GM23248 (cell line): ENCODE data around the gene QRICH2. TPM values are rescaled to one million over a fixed set of nuclear protein-coding genes. Genes with fewer than 3 reads are reported as not detected.

ENCODE experiments used
- DNase-seq: peaks from one replicate; pipeline ENCODE4 v3.0.0-alpha.2; 2015
- H2AFZ ChIP-seq: fragments of 200-600 bp; sonication (generic); 2 replicates; pipeline ENCODE4 v1.6.1; 2016; ENCODE audit warnings: antibody characterized with exemption
- H3F3A ChIP-seq: fragments of 200-600 bp; sonication (generic); 2 replicates; pipeline ENCODE4 v1.6.1; 2016; ENCODE audit warnings: mild to moderate bottlenecking, antibody characterized with exemption, mixed run types; ENCODE audit not compliant: insufficient read depth
- H3K27ac ChIP-seq: fragments of 200-600 bp; sonication (generic); 2 replicates; pipeline ENCODE4 v1.5.1; 2016; ENCODE audit warnings: mild to moderate bottlenecking
- H3K27me3 ChIP-seq: fragments of 200-600 bp; sonication (generic); replicated peaks from 2 replicates; pipeline ENCODE4 v1.6.1; 2016; ENCODE audit warnings: mild to moderate bottlenecking; ENCODE audit not compliant: insufficient read depth
- H3K36me3 ChIP-seq: fragments of 200-600 bp; sonication (generic); 2 replicates; pipeline ENCODE4 v1.6.1; 2016; ENCODE audit warnings: low read depth, mild to moderate bottlenecking
- H3K4me1 ChIP-seq: fragments of 200-600 bp; sonication (generic); 2 replicates; pipeline ENCODE4 v1.6.1; 2016; ENCODE audit warnings: mild to moderate bottlenecking; ENCODE audit not compliant: insufficient read depth
- H3K4me2 ChIP-seq: fragments of 200-600 bp; sonication (generic); one replicate; pipeline ENCODE4 v1.6.1; 2016; ENCODE audit warnings: mild to moderate bottlenecking; ENCODE audit not compliant: unreplicated experiment
- H3K4me3 ChIP-seq: fragments of 200-600 bp; sonication (generic); 2 replicates; pipeline ENCODE4 v1.5.1; 2016; ENCODE audit warnings: mild to moderate bottlenecking
- H3K79me2 ChIP-seq: fragments of 200-600 bp; sonication (generic); 2 replicates; pipeline ENCODE4 v1.6.1; 2016; ENCODE audit warnings: mild to moderate bottlenecking; ENCODE audit not compliant: insufficient read depth
- H3K9ac ChIP-seq: fragments of 200-600 bp; sonication (generic); 2 replicates; pipeline ENCODE4 v1.6.1; 2016; ENCODE audit warnings: mild to moderate bottlenecking
- H3K9me2 ChIP-seq: fragments of 200-600 bp; sonication (generic); 2 replicates; pipeline ENCODE4 v1.6.1; 2016; ENCODE audit warnings: mixed run types, mild to moderate bottlenecking, moderate library complexity; ENCODE audit not compliant: insufficient read depth
- H3K9me3 ChIP-seq: fragments of 200-600 bp; sonication (generic); one replicate; pipeline ENCODE4 v1.6.1; 2017; ENCODE audit warnings: low read depth
- H4K20me1 ChIP-seq: fragments of 200-600 bp; sonication (generic); 2 replicates; pipeline ENCODE4 v1.6.0; 2016; ENCODE audit not compliant: insufficient read depth
- EZH2 ChIP-seq: fragments of 200-600 bp; sonication (generic); IDR thresholded peaks from 2 replicates; pipeline ENCODE4 v1.6.1; 2018; ENCODE audit warnings: antibody characterized with exemption, mild to moderate bottlenecking; ENCODE audit not compliant: insufficient read depth, poor library complexity, severe bottlenecking
- EZH2phosphoT487 ChIP-seq: fragments of 200-600 bp; sonication (generic); IDR thresholded peaks from 2 replicates; pipeline ENCODE4 v1.6.1; 2018; ENCODE audit warnings: antibody characterized with exemption, moderate library complexity, mild to moderate bottlenecking, low read depth; ENCODE audit not compliant: insufficient read depth
- WGBS, 2 experiments: methylation state at CpG; one replicate each; pipeline ENCODE4 v1.1.6; 2015 to 2017; ENCODE audit warnings: low lambda C conversion rate in 2 of 2, low coverage in 1 of 2; ENCODE audit errors: missing lambda C conversion rate in 2 of 2; 5-methylcytosine and 5-hydroxymethylcytosine counted together
- in situ Hi-C: fragments of 300-500 bp; cut with MboI; formaldehyde crosslinking; loops from 2 replicates; pipeline ENCODE4 v1.15.0; 2020
- polyA plus RNA-seq: library from polyadenylated mRNA; unstranded; fragments of >200 nt; fragmentation: Nextera tagmentation; extraction: Ambion mirVana; gene quantifications from 2 replicates; pipeline ENCODE4 v1.2.1, GENCODE V29; 2016
- total RNA-seq: library from RNA; depleted of rRNA; stranded (reverse); fragments of >200 nt; shearing (Covaris generic); gene quantifications from 2 replicates; pipeline ENCODE4 v1.2.3, GENCODE V29; 2014

The QRICH2 gene
- total and polyA plus RNA-seq, 2 experiments from 2014 or later, result 1.3 to 4.0 TPM

DNA sequence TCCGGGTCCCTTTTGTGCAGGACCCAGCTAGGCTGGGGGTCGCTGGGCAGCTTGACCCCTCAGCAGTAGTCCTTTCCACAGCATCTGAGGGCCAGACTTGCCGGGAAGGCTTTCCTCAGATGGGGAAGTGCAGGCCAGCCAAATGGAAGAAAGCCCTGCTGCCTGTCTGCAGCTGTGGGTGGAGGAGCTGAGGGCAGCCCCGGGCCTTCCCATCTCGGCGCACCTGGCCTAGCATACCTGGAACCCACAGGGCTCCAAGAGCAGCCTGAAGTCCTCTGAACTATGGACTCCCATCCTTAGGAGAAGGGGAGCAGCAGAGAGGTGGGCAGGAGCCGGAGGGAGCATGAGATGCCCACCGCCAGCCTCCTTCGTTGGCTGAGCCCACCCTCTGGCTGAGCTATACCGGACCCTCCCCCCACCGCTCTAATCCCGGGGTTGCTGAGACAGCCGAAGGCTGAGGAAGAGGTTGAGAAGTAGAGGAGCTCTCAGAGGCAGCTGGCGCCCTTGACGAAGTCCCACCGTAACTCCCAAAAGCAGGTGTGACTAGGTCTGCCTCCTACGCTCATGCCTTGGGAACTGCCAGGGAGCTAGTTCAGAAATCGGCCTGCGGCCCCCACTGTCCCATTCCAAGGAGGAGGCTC is 29.7 kb downstream of the QRICH2 start:
- no peak overlapping the region for H3K27ac ChIP-seq
- H3K4me2 ChIP-seq, result no peak overlapping the region
- no peak overlapping the region for H3K4me3 ChIP-seq
- H3K9me2 ChIP-seq, result no peaks in the 10 kb centered on the region
- in situ Hi-C loops, result loop anchor here (25.0 kb wide), 1 partner anchor 366 kb away; the partner anchor contains the start of gene MRPL38
- no peak for DNase-seq
- H3K36me3 ChIP-seq, result no peaks in the 10 kb centered on the region
- no peaks in the 10 kb centered on the region for H3F3A ChIP-seq
- H2AFZ ChIP-seq, result no peak overlapping the region
- H3K79me2 ChIP-seq, result no peaks in the 10 kb centered on the region
- H3K27me3 ChIP-seq, result no peaks in the 10 kb centered on the region
- no peak for TF ChIP-seq EZH2phosphoT487
- TF ChIP-seq EZH2, result no peak
- 88 to 89% methylated on average over 18 to 19 of the region's 19 CpGs for WGBS, 2 experiments
- no peaks in the 10 kb centered on the region for H4K20me1 ChIP-seq
- H3K4me1 ChIP-seq, result peaks cover 9% of the 10 kb centered on the region
- H3K9me3 ChIP-seq, result no peaks in the 10 kb centered on the region
- H3K9ac ChIP-seq, result no peak overlapping the region

GRCh38 chr17:76277300-76278267 is 30.5 kb downstream of the QRICH2 start:
- Histone ChIP-seq H3K27ac (no peak overlapping the region; the same call in 1 of the 2 replicates), H3K27me3 (no peaks in the 10 kb centered on the region), H3F3A (no peaks in the 10 kb centered on the region), H3K4me1 (peaks cover 9% of the 10 kb centered on the region), H3K36me3 (no peaks in the 10 kb centered on the region), H3K79me2 (no peaks in the 10 kb centered on the region), H3K4me2 (peak overlapping the region; percentile 28), H2AFZ (no peak overlapping the region), H4K20me1 (no peaks in the 10 kb centered on the region), H3K9me3 (no peaks in the 10 kb centered on the region), H3K9me2 (no peaks in the 10 kb centered on the region), H3K9ac (0 out of 2 replicates have a peak overlapping the region, but pooled peaks have one; percentile 36), H3K4me3 (no peak overlapping the region)
- 94 to 96% methylated on average over 28 to 30 of the region's 31 CpGs for WGBS, 2 experiments
- in situ Hi-C loops, result loop anchor here (25.0 kb wide), 1 partner anchor 365 kb away; the partner anchor contains the start of gene MRPL38
- DNase-seq, result no peak
- TF ChIP-seq EZH2 (no peak), EZH2phosphoT487 (no peak)

DNA sequence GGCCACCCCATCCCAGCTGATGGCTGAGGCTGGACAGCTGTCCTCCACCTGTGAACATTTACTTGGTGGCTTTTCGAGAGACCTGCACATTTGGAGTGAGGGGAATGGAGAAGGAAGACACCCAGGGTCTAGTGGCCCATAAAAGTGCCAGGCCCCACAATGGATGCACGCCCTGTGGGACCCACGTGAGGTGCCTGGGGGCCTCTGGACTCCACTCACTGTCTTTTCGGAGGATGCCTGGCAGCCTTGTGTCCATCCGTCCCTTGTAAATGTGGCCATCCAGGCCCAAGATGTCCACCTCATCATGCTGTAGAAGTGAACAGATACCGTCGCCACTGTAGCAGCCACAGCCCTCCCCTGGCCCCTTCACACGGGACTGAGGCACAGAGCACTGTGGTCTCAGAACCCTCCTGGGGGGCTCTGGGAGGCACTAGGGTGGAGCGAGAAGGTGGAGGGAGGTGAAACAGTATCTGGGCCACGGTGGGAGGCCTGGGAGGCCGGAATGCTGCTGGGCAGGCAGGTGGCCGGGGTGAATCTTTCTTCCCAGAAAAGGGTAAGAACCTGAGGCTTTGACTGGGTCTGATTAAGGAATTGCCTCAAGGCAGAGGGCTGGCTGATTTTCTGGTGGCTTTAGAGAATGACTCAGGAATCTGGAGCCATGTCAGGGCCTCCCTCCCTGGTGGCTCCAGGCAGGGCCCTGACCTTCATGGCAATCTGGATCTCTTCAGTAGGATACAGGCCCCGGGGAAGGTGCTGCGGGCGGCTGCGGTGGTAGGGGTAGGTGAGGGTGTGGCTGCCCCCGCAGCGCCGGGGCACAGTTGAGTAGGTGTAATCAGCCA is 31.4 kb downstream of the QRICH2 start:
- no peak overlapping the region for H2AFZ ChIP-seq
- H3K9me2 ChIP-seq, result no peaks in the 10 kb centered on the region
- TF ChIP-seq EZH2phosphoT487, result no peak
- TF ChIP-seq EZH2, result no peak
- H4K20me1 ChIP-seq, result no peaks in the 10 kb centered on the region
- no peak overlapping the region; the same call in 1 of the 2 replicates for H3K27ac ChIP-seq
- H3K9ac ChIP-seq, result 0 out of 2 replicates have a peak overlapping the region, but pooled peaks have one; percentile 36
- H3K36me3 ChIP-seq, result no peaks in the 10 kb centered on the region
- peaks cover 9% of the 10 kb centered on the region for H3K4me1 ChIP-seq
- peak; percentile 89 for DNase-seq
- H3F3A ChIP-seq, result no peaks in the 10 kb centered on the region
- no peaks in the 10 kb centered on the region for H3K9me3 ChIP-seq
- H3K4me2 ChIP-seq, result peak overlapping the region; percentile 28
- H3K4me3 ChIP-seq, result no peak overlapping the region
- in situ Hi-C loops, result loop anchor here (25.0 kb wide), 1 partner anchor 364 kb away; the partner anchor contains the start of gene MRPL38
- H3K27me3 ChIP-seq, result no peaks in the 10 kb centered on the region
- 63% methylated on average over 19 of the region's 19 CpGs for WGBS, 2 experiments
- H3K79me2 ChIP-seq, result no peaks in the 10 kb centered on the region

DNA sequence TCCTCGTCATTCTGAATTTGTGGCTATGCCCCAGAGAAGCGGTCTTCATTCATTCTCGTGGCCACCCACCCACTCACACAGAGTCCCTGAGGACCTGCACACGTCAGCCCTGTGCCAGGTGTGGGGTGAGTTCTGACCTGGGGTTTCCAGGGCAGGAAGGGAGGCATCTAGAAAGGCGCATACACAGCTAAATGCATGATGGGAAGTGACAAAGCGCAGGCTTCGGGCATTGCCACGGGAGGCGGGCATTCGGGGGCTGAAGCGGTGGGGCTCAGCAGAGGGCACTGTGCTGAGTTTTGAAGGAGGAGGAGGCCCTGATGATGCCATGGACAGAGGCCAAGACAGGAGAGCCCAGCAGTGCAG is 32.0 kb downstream of the QRICH2 start:
- Histone ChIP-seq H3K27ac (no peak overlapping the region), H3K4me1 (peaks cover 9% of the 10 kb centered on the region), H3K9me3 (no peaks in the 10 kb centered on the region), H3K79me2 (no peaks in the 10 kb centered on the region), H3K4me3 (no peak overlapping the region), H4K20me1 (no peaks in the 10 kb centered on the region), H3K27me3 (no peaks in the 10 kb centered on the region), H3K36me3 (no peaks in the 10 kb centered on the region), H3F3A (no peaks in the 10 kb centered on the region), H3K9ac (no peak overlapping the region), H3K4me2 (no peak overlapping the region), H2AFZ (no peak overlapping the region), H3K9me2 (no peaks in the 10 kb centered on the region)
- 95 to 97% methylated on average over 8 to 11 of the region's 11 CpGs for WGBS, 2 experiments
- in situ Hi-C loops, result loop anchor here (25.0 kb wide), 1 partner anchor 364 kb away; the partner anchor contains the start of gene MRPL38
- no peak for TF ChIP-seq EZH2phosphoT487
- TF ChIP-seq EZH2, result no peak
- DNase-seq, result no peak
